ENCODE measurements around the gene HSD3B7.
A peak's percentile ranks its signal among the peaks of the same experiment; 100 is the strongest.

The HSD3B7 gene

GRCh38 chr16:30983898-30984610 is 953 bp upstream of the HSD3B7 start:
- DNase-seq = no peak

DNA sequence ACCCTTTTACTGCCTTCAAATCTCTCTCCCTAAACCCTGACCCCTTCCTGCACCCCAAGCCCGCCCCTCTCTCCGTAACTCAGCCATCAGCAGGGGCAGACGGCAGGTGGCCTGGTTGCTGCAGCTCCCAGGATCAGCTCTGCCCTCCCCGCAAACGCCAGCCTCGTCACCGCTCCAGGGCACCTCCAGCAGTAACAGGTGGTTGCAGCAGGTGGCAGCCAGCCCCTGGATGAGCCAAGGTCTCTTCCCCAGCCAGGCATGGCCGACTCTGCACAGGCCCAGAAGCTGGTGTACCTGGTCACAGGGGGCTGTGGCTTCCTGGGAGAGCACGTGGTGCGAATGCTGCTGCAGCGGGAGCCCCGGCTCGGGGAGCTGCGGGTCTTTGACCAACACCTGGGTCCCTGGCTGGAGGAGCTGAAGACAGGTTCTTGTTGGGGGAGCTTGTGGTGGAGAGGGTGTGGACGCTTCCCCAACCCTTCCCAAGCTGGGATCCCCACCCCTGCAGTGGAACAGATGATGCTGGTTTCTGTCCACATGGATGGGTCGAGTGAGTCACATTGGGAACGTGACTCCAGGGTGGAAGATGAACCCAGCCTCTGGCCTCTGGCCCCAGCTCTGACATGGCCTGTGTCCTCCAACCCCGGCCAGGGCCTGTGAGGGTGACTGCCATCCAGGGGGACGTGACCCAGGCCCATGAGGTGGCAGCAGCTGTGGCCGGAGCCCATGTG is 558 bp downstream of the HSD3B7 start:
- DNase-seq = no peak

GRCh38 chr16:30986129-30986991 is 1.4 kb downstream of the HSD3B7 start:
- no peak for DNase-seq

GRCh38 chr16:30987581-30988190 is 2.7 kb downstream of the HSD3B7 start:
- no peak for DNase-seq

GRCh38 chr16:30989469-30990047 is 4.6 kb downstream of the HSD3B7 start:
- no peak for DNase-seq

DNA sequence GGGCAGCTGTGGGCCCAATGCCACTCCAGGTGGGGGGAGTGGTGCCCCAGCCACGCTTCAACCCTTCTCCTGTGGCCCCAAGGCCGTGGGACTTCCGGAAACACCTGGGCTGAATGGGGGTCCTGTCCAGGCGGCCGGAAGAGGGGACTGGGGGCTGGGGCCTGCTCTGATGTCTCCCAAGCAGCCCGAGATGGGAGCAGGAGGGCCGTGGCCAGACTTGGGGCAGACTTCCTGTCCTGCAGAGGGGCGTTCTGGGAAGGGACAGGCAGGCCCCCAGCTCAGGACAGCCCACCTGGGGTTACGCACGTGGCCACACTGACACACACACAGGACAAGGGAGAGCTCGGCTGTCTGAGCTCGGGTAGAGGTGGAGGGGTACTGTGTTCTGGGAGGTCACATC is 5.1 kb downstream of the HSD3B7 start:
- no peak for DNase-seq

DNA sequence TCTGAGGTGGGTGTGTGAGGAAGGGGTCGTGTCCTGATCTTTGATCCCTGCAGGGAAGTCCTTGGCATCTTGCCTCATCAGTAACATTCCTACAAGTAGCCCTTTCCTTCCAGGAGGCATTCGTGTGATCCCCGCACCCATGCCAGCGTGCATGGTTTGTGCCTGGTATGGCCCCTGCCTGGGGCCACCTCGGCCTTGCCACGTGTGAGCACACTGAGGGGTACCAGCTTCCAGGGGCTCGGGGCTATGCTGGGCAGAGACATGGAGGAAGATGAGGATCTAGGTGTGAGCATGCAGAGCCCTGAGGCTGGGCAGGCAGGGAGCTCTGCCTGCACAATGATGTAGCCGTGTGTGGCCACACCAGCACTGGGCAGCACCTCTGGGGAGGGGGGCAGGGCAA is 6.0 kb downstream of the HSD3B7 start:
- no peak for DNase-seq

- no peak for DNase-seq
These were observed 7.3 kb downstream of the HSD3B7 start for GRCh38 chr16:30992276-30992780.

DNA sequence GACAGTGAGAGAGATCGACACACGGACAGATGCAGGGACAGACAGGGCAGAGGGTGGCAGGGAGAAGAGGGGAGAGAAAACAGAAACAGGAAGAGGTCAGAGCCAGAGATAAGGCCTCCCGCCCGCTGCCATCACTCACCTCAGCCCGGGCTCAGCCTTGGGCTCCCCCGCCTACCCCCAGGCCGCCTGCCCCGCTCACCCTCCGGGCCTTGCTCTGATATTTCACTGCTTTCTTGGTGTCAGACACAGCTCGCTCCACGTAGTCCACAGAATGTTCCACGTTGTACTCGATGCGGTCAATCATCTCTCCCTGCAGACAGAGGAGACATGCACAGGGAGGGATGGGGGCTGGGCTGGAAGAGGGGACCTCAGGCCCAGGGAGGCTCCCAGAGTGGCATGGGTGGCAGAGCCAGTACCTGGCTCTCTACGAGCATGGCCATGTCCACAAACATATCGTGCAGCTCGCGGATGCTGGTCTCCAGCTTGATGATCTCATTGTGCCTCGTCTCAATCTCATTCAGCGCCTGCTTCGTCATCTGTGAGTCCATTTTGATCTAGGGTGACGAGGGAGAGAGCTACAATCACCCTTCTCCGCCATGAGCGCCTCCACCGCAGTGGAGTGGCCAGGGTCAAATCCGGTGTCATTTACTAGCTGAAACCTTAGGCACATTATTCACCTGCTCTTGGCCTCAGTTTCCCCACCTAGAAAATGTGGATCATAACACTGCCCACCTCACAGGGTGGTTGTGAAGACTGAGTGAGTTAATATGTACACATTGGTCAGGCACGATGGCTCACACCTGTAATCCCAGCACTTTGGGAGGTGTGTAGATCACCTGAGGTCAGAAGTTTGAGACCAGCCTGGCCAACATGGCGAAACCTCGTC is 8.2 kb downstream of the HSD3B7 start:
- DNase-seq = no peak

GRCh38 chr16:30995927-30996323 is 10.9 kb downstream of the HSD3B7 start:
- no peak for DNase-seq

DNA sequence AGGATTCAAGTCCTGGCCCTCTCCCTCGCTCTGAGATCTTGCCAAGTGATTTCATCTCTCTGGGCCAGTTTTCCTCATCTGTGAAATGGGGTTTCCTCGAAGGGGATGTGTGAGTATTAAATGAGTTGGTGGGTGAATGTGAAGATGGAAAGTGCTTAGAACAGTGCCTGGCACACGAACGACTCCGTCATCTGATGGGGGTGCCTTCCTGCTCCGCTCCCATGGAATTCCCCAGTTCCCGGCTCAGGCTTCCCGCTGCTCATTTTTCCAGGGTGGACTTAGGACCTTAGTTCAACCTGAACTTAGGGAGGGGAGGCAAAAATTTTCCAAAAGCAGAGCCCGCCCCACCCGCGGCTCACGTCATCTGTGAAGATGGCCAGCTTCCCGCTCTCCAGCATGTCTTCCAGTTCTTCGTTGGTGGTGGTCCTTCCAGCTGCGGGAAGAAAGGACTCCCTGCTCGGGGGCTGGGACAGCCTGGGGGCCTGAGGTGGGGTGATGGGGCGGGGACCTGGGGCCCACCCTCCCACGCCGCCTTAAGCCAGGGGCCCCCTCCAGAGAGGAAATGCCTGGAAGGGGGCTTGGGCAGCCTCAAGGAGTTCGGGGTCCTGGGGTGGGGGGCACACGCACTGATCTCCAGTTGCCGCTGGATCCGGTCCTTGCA is 11.4 kb downstream of the HSD3B7 start:
- DNase-seq = no peak

DNA sequence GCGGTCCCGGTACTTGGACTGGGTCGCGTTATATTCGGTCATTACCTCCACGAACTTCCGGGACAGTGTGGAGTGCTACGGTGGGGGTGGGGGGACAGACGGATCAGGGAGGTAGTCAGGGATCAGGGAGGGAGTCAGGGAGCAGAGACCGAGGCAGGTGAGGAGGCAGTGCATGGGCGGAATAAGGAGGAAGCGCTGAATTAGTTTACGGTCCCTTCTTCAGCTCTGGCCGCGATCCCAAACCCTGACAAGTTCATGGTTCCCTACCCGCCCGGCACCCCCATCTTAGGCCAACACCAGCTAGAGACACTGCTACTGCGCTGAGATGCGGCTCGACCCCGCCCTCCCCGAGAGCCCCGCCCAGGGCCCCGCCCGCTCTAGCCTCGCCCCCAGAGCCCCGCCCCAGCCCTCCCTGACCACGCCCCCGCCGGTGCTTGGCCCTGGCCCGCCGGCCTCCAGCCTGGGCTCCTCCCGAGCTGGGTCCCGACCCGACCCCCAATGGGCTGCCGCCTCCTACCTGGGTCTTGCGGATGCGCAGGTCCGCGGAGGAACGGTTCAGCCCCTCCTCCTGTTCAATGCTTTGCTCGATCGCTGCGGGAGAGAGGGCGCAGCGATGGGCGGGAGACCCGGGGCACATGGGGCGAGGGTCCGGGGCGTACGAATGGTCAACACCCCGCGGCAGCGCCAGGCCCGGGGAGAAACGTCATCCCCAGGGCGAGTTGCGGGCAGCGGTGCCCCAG is 12.1 kb downstream of the HSD3B7 start:
- peak; percentile 82 for DNase-seq

DNA sequence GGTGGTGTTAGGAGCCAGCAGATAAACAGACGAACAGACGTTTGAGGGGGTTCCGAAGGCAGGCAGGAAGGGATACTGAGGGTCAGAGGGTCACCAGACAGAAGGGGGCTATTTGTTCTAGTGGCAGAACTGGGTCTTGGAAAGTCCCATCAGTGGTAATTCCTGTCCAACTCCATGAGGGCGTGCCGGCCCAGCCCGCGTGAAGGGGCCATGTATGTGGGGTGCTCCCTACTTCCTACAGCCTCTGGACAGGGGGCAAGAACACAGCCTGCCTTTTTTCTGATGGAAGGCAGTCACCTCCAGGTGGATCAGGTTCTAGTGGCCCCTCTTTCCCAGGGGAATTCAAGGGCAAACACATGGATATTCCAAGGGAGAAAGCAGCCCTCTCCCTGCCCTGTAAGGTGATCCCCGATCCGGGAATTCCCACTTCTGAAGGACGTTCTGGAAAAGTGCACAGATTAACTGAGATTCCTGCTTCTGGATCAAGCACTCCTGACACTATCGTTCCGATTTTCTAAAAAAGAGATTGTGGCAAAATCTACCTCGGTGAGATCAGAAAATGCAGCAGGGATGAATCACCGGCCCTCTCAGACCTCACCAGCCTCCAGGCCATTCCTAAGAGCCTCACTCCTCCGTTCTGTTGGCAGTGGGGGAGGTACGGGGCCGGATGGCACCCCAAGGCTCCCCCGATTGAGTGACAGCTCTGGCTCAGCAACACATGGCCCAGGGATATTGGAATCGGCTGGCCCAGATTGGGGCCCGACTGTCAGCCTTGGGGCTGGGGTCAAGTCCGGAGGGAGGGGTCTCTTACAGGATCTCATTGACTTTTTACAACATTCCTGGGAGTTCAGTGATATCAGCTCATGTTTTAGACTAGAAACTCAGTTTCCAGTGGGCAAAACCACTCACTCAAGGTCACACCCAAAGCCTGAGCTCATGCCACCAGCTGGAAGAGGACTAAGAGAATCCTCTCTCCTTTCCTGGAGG is 13.0 kb downstream of the HSD3B7 start:
- DNase-seq = no peak

DNA sequence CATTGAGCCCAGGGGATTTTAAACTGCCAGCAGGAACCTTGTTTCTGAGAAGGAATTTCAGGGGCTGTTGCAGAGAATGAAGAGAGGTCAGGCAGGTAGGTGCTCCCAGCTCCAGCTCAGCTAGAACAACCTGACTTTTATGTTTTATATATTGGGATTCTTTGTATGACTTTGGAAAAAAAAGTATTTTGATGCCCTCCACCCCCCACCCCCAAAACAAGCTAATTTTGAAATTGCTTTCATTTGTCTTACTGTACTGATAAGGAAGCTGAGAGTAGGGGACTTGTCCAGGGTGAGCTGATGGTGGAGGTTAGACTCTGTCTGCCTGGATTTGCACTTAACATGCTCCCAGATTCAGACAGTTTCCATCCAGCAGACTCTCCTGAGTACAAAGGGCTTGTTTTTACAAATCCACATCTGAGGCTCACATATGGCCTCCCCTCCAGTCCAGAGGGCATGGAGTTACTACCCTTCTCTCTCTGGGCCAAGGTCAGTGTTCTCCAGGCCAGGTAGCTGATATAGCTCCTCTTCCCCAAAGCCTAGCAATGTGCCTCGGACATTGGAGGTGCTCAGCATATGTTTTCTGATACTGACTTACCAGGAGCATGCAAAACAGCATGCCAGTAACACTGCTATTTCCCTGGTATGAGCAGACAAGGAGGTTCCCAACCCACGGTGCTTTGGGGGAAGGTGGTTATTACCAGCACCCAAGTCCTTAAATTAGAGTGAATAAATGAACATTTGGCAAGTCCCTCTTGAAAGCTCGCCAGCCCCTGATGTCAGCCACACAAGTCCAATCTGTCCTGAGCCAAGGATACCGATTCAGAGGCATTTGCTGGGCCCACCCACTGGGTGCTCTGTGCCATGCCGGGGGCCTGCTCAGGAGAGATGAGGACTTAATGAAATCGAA is 14.1 kb downstream of the HSD3B7 start:
- no peak for DNase-seq

GRCh38 chr16:31000671-31001382 is 15.8 kb downstream of the HSD3B7 start:
- DNase-seq = no peak

- DNase-seq = no peak
These were observed 16.7 kb downstream of the HSD3B7 start for GRCh38 chr16:31001507-31002249.
